Body of pancreas (tissue), 4 donors: Measurements from ENCODE around the gene EBF3. TPM values are rescaled to one million over a fixed set of nuclear protein-coding genes. Genes with fewer than 3 reads are reported as not detected.

ENCODE experiments used
- ATAC-seq: fragments of 150-250 bp; one replicate; pipeline ENCODE4 v1.9.1; 2016
- DNase-seq, 4 donors: peaks; one replicate each; pipeline ENCODE4 v3.0.0-alpha.2; 2019
- H3K27ac ChIP-seq, 4 donors: fragments of 200-600 bp; sonication (generic); 1 replicate in 3 of 4; 2 replicates in 1 of 4; pipeline versions ENCODE4 v1.5.1 to v1.6.1; 2016 to 2019; ENCODE audit warnings: mild to moderate bottlenecking in 1 of 4, mixed read lengths in 1 of 4, moderate library complexity in 1 of 4
- H3K27me3 ChIP-seq, 2 donors: fragments of 200-600 bp; sonication (generic); one replicate each; pipeline ENCODE4 v1.6.0; 2016; ENCODE audit warnings: mild to moderate bottlenecking in 1 of 2
- H3K36me3 ChIP-seq, 2 donors: fragments of 200-600 bp; sonication (generic); replicated peaks in 1 of 2; 2 replicates each; pipeline ENCODE4 v1.5.1; 2016; ENCODE audit warnings: low read depth in 2 of 2; ENCODE audit not compliant: insufficient read depth in 1 of 2
- H3K4me1 ChIP-seq: fragments of 200-600 bp; sonication (generic); one replicate; pipeline ENCODE4 v1.6.0; 2016
- H3K4me3 ChIP-seq, 2 donors: fragments of 200-600 bp; sonication (generic); 1 replicate in 1 of 2; 2 replicates in 1 of 2; pipeline ENCODE4 v1.5.1; 2016 to 2019
- H3K9me3 ChIP-seq, 3 donors: fragments of 200-600 bp; sonication (generic); 1 replicate in 2 of 3; 2 replicates in 1 of 3; pipeline ENCODE4 v1.5.1; 2016
- CTCF ChIP-seq, 7 experiments: fragments of 450-650 bp in 4 of 7; fragments of 200-600 bp in 3 of 7; sonication (generic) in 3 of 7; IDR thresholded peaks; one replicate each; pipeline ENCODE4 v1.5.1; 2016 to 2019; ENCODE audit warnings: antibody characterized with exemption in 7 of 7
- POLR2A ChIP-seq, 3 donors: fragments of 450-650 bp; IDR thresholded peaks; one replicate each; pipeline ENCODE4 v1.6.1; 2016; ENCODE audit warnings: antibody characterized with exemption in 3 of 3, mild to moderate bottlenecking in 2 of 3
- WGBS, 2 donors: methylation state at CpG; one replicate each; pipeline ENCODE4 v1.1.5; 2017; 5-methylcytosine and 5-hydroxymethylcytosine counted together
- intact Hi-C: fragments of 100-400 bp; cut with DNase I; formaldehyde crosslinking; loops from one replicate; pipeline ENCODE4 v1.15.1; 2023
- total RNA-seq, 2 donors: library from RNA; depleted of rRNA; stranded (reverse); fragments of >200 nt; gene quantifications; one replicate each; pipeline ENCODE4 v1.1.0, GENCODE V29; 2016

Gene EBF3
- total RNA-seq, 2 donors from 2014 or later, result 2.3 to 4.6 TPM

GRCh38 chr10:129836253-129836652, 127.8 kb downstream of the EBF3 start:
- H3K36me3 ChIP-seq, result no peaks in the 10 kb centered on the region
- H3K4me3 ChIP-seq, result no peak overlapping the region
- no peak overlapping the region for H3K27ac ChIP-seq
- DNase-seq, result no peak
- no peak for ATAC-seq
- H3K27me3 ChIP-seq, result no peaks in the 10 kb centered on the region
- no peaks in the 10 kb centered on the region for H3K9me3 ChIP-seq
- intact Hi-C loops, result no loop called here
- H3K4me1 ChIP-seq, result no peaks in the 10 kb centered on the region
- WGBS, 2 donors, result 91 to 92% methylated on average over 7 of the region's 7 CpGs
- TF ChIP-seq CTCF (IDR thresholded peaks at IDR 0.05) (no peak), POLR2A (IDR thresholded peaks at IDR 0.05) (no peak)

GRCh38 chr10:129833994-129834739, 129.9 kb downstream of the EBF3 start:
- ATAC-seq (no peak), DNase-seq (no peak)
- H3K27me3 ChIP-seq, result no peaks in the 10 kb centered on the region
- no peaks in the 10 kb centered on the region for H3K4me1 ChIP-seq
- H3K27ac ChIP-seq, result no peak overlapping the region
- no peak for TF ChIP-seq POLR2A (IDR thresholded peaks at IDR 0.05)
- no peak for TF ChIP-seq CTCF (IDR thresholded peaks at IDR 0.05)
- no peaks in the 10 kb centered on the region for H3K36me3 ChIP-seq
- WGBS, 2 donors, result 75 to 87% methylated on average over 13 to 15 of the region's 15 CpGs
- intact Hi-C loops, result no loop called here
- no peaks in the 10 kb centered on the region for H3K9me3 ChIP-seq
- H3K4me3 ChIP-seq, result no peak overlapping the region

GRCh38 chr10:129833468-129833950, 130.6 kb downstream of the EBF3 start:
- ATAC-seq (no peak), DNase-seq (no peak)
- intact Hi-C loops, result no loop called here
- H3K27ac ChIP-seq, result no peak overlapping the region
- H3K27me3 ChIP-seq, result no peaks in the 10 kb centered on the region
- H3K4me3 ChIP-seq, result no peak overlapping the region
- 88% methylated on average over 12 of the region's 12 CpGs for WGBS, 2 donors
- no peaks in the 10 kb centered on the region for H3K4me1 ChIP-seq
- TF ChIP-seq CTCF (IDR thresholded peaks at IDR 0.05) (no peak), POLR2A (IDR thresholded peaks at IDR 0.05) (no peak)
- H3K9me3 ChIP-seq, result no peaks in the 10 kb centered on the region
- H3K36me3 ChIP-seq, result no peaks in the 10 kb centered on the region

GRCh38 chr10:129832573-129833467, 131.3 kb downstream of the EBF3 start:
- Histone ChIP-seq H3K27ac (no peak overlapping the region), H3K9me3 (no peaks in the 10 kb centered on the region), H3K4me1 (no peaks in the 10 kb centered on the region), H3K36me3 (no peaks in the 10 kb centered on the region), H3K4me3 (no peak overlapping the region), H3K27me3 (no peaks in the 10 kb centered on the region)
- TF ChIP-seq CTCF (IDR thresholded peaks at IDR 0.05), result no peak
- TF ChIP-seq POLR2A (IDR thresholded peaks at IDR 0.05), result no peak
- WGBS, 2 donors, result 56 to 89% methylated on average over 13 to 22 of the region's 22 CpGs
- intact Hi-C loops, result no loop called here
- DNase-seq (no peak), ATAC-seq (no peak)
